SK-N-MC (cell line): ENCODE measurements around the gene GLRX2.

Source experiments
- DNase-seq: peaks from one replicate; pipeline ENCODE4 v3.0.0-alpha.2; 2011; ENCODE audit warnings: low read depth, low spot score
- H3K27ac ChIP-seq: fragments of 200-600 bp; sonication (generic); 2 replicates; pipeline ENCODE4 v1.5.1; 2016; ENCODE audit warnings: mixed run types
- H3K36me3 ChIP-seq: fragments of 200-600 bp; sonication (generic); 2 replicates; pipeline ENCODE4 v1.6.1; 2017; ENCODE audit warnings: antibody characterized with exemption, low read length, mixed read lengths; ENCODE audit not compliant: insufficient read depth
- H3K4me3 ChIP-seq: fragments of 200-600 bp; sonication (generic); 2 replicates; pipeline ENCODE4 v1.5.1; 2016
- H3K9ac ChIP-seq: fragments of 200-600 bp; sonication (generic); 2 replicates; pipeline ENCODE4 v1.8.0; 2017; ENCODE audit warnings: mixed run types, mixed read lengths; ENCODE audit not compliant: insufficient read length
- H3K9me3 ChIP-seq: fragments of 200-600 bp; sonication (generic); 2 replicates; pipeline ENCODE4 v1.6.1; 2017; ENCODE audit warnings: low read depth, mild to moderate bottlenecking, antibody characterized with exemption, low read length, moderate library complexity, mixed read lengths
- EZH2 ChIP-seq: fragments of 200-600 bp; sonication (generic); IDR thresholded peaks from one replicate; pipeline ENCODE4 v1.6.1; 2017; ENCODE audit warnings: antibody characterized with exemption
- FOXP2 ChIP-seq: optimal IDR thresholded peaks from 2 replicates; pipeline ENCODE3; 2011; ENCODE audit warnings: mild to moderate bottlenecking, moderate library complexity; ENCODE audit not compliant: insufficient read depth; ENCODE audit errors: extremely low read length, control extremely low read depth
- POLR2AphosphoS5 ChIP-seq: IDR thresholded peaks from 2 replicates; pipeline ENCODE4 v1.6.1; 2012; ENCODE audit warnings: mild to moderate bottlenecking, low read depth, low read length, borderline replicate concordance

Gene GLRX2

DNA sequence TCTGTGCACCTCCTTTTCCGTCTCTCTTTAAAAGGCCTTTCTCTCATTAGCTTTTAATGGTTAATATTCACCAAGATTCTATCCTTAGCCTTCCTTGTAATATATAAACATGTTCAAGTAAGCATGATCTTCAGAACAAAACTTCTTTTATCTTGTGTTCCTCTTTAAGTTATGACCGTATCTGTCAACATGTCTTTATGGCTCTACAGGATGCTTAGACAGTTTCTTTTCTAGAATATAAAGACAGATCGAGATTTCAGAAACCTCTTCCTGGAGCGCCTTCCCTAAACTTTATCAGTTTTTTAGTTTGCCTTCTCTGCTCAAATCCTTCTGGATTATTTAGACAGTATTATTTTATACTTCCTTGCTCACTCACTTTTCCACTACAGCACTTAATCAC lies 38.6 kb downstream of the GLRX2 start:
- TF ChIP-seq POLR2AphosphoS5 (no peak), EZH2 (no peak), FOXP2 (no peak)
- DNase-seq, result no peak
- H3K9ac ChIP-seq, result no peak overlapping the region
- H3K4me3 ChIP-seq, result no peak overlapping the region
- peaks cover 26% of the 10 kb centered on the region for H3K36me3 ChIP-seq
- 0 out of 2 replicates have a peak, but pooled peaks cover 2% of the 10 kb centered on the region for H3K9me3 ChIP-seq
- H3K27ac ChIP-seq, result no peak overlapping the region

DNA sequence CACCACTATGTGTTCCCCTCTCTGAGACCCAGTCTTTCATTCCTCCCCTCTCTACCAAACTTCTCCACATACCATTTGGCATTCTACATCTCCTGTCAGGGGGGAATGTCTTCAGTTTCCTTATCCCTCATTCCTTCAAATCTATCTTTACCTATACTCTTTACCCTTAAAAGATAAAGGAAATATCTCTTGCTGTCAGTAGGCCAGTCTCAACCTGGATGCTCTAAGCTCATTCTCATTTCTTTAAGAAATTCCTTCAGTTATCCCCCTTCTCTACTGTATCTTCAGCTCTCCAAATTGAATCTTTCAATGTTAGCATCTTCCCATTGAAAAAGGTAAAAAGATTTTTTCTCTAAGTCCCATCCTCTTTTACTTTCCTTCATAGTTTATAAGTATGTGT lies 39.3 kb downstream of the GLRX2 start:
- Histone ChIP-seq H3K9me3 (0 out of 2 replicates have a peak, but pooled peaks cover 2% of the 10 kb centered on the region), H3K4me3 (no peak overlapping the region), H3K9ac (no peak overlapping the region), H3K36me3 (peaks cover 26% of the 10 kb centered on the region), H3K27ac (no peak overlapping the region)
- DNase-seq, result no peak
- no peak for TF ChIP-seq POLR2AphosphoS5

DNA sequence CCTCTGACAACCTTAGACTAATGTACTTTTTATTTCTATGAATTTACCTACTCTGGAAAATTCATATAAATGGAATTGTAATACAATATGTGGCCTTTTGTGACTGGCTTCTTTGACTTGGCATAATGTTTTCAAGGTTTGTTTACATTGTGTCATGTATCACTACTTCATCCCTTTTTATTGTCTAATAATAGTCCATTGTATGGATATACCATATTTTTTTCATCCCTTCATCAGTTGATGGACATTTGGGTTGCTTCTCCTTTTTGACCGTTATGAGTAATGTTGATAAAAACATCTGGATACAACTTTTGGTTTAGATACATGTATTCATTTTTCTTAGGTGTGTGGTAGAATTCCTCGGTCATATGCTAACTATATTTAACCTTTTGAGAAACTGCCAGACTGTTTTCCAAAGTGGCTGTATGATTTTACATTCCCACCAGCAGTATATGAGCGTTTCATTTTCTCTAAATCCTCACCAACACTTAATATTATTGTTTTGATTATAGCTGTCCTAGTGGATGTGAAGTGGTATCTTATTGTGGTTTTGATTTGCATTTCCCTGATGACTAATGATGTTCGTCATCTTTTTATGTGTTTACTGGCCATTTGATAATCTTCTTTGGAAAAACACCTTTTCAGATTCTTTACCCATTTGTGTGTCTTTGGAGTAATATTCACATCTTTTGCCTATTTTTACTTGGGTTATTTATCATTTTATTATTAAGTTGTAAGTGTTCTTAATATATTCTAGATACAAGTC lies 42.3 kb downstream of the GLRX2 start:
- Histone ChIP-seq H3K9me3 (0 out of 2 replicates have a peak, but pooled peaks cover 2% of the 10 kb centered on the region), H3K27ac (no peak overlapping the region), H3K9ac (no peak overlapping the region), H3K4me3 (no peak overlapping the region), H3K36me3 (peaks cover 12% of the 10 kb centered on the region)
- no peak for TF ChIP-seq FOXP2
- no peak for TF ChIP-seq POLR2AphosphoS5
- DNase-seq, result no peak

DNA sequence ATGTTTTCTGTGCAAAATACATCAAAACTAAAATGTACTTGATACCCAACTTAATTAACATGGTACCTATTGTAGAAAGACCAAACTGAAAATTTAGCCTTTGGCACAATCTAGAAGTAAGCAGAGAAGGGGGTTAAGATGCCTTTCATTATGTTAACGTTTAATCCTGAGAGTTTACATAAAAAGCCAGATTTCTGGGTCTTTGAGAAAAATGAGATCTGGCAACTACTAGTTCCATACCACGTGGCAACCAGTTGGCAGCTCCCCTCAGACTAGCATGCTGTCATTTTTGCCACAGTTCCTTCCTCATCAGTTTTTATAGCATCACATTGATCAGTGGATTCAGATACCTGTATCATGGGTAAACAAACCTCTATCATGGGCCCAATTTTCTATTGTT lies 44.3 kb downstream of the GLRX2 start:
- Histone ChIP-seq H3K27ac (peak overlapping the region; percentile 92), H3K36me3 (peaks cover 15% of the 10 kb centered on the region), H3K9me3 (0 out of 2 replicates have a peak, but pooled peaks cover 2% of the 10 kb centered on the region), H3K4me3 (peak overlapping the region; percentile 95), H3K9ac (peak overlapping the region; percentile 98)
- TF ChIP-seq FOXP2, result no peak
- no peak for TF ChIP-seq POLR2AphosphoS5
- no peak for TF ChIP-seq EZH2
- no peak for DNase-seq

DNA sequence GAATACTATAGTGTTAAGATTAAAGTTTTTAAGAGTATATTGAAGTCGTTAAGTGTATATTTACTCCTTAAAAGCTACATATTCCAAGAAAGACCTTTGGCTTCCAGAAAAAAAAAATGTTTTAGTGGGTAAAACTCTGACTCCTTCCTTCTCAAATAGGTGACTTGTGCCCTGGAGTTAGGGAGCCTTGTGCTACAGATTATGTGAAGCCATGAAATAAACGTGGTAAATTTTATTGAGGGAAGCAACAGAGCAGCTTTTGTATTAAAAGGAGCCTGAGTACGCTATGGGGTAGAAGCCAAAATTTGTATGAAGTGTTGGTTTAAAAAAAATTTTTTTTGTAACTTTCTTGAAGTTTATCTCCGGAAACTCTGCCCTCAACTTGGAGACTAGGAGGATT lies 44.8 kb downstream of the GLRX2 start:
- DNase-seq, result no peak
- TF ChIP-seq FOXP2 (no peak), EZH2 (no peak)
- Histone ChIP-seq H3K9me3 (0 out of 2 replicates have a peak, but pooled peaks cover 2% of the 10 kb centered on the region), H3K4me3 (peak overlapping the region; percentile 95), H3K36me3 (peaks cover 15% of the 10 kb centered on the region), H3K9ac (peak overlapping the region; percentile 98), H3K27ac (peak overlapping the region; percentile 92)

DNA sequence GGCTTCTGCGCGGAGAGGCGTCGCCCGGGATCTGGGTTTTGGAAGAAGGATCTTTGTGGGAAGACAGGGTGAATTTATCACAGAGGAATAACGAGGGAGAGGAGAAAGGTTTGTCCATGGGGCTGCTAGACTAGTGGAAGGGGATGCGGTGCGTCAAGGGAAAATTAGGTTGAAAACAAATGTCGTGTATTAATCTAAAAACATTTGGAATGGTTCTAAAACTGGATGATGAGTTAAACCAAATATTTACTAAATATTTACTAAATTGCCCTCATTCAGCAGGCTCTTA lies 45.2 kb downstream of the GLRX2 start:
- H3K36me3 ChIP-seq, result peaks cover 16% of the 10 kb centered on the region
- H3K9me3 ChIP-seq, result 0 out of 2 replicates have a peak, but pooled peaks cover 2% of the 10 kb centered on the region
- TF ChIP-seq EZH2 (no peak), POLR2AphosphoS5 (no peak), FOXP2 (no peak)
- no peak for DNase-seq
- peak overlapping the region; percentile 95 for H3K4me3 ChIP-seq
- H3K27ac ChIP-seq, result peak overlapping the region; percentile 92
- H3K9ac ChIP-seq, result peak overlapping the region; percentile 98

DNA sequence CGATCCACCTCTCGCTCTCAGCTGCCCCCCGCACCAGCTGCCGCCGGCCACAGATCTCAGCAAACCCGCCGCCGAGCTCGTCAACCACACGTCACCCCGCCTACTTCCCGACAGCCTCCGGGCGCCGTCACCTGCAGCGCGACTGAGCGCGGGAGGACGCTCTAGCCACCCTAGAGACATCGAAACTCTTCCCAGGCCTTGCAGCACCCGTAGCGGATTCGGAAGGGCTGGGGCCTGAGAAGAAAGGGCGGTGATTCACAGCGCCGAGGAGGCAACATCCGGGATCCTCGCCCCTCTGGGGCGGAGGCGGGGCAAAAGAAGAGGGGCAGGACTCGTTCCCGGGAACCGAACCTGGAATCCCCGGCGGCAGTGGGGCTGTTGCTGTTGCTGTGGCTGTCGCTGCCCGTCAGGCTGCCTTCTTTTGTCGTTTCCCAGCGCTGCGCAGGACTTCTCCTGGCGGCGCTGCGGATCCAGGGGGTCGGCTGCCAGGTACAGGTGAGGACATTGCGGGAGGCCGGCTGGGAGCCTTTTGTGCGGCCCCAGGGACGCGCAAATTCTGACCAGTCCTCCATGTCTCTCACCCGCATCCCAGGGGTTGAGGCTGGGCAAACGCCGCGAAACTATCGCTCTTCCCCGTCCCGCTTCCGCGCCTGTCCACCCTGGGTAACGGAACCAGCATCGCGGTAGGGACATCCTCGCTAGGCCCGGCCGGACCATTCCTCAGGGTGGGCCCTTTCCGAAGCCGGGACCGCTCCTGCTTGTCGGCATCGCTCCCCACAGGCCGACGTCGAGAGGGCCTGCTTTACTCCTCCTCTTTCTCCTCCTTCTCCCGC lies 45.7 kb downstream of the GLRX2 start, which contains the start of the genes RO60 and UCHL5:
RO60 (plus strand) TSS at position 331 of the 833 bp plus-strand sequence. CDS start 9,443 bp downstream, outside the sequence.
UCHL5 (minus strand) TSS at position 79 of the 833 bp plus-strand sequence. CDS start 100 bp downstream, outside the sequence.
- Histone ChIP-seq H3K27ac (peak within 1 kb of the TSS; percentile 92), H3K9me3 (0 out of 2 replicates have a peak, but pooled peaks cover 2% of the 10 kb centered on the region), H3K4me3 (peak within 1 kb of the TSS; percentile 95), H3K9ac (peak within 1 kb of the TSS; percentile 98), H3K36me3 (peaks cover 21% of the 10 kb centered on the region)
- DNase-seq, result peak; percentile 89
- TF ChIP-seq POLR2AphosphoS5, result peak; percentile 92
- no peak for TF ChIP-seq EZH2
- peak; percentile 21 for TF ChIP-seq FOXP2

DNA sequence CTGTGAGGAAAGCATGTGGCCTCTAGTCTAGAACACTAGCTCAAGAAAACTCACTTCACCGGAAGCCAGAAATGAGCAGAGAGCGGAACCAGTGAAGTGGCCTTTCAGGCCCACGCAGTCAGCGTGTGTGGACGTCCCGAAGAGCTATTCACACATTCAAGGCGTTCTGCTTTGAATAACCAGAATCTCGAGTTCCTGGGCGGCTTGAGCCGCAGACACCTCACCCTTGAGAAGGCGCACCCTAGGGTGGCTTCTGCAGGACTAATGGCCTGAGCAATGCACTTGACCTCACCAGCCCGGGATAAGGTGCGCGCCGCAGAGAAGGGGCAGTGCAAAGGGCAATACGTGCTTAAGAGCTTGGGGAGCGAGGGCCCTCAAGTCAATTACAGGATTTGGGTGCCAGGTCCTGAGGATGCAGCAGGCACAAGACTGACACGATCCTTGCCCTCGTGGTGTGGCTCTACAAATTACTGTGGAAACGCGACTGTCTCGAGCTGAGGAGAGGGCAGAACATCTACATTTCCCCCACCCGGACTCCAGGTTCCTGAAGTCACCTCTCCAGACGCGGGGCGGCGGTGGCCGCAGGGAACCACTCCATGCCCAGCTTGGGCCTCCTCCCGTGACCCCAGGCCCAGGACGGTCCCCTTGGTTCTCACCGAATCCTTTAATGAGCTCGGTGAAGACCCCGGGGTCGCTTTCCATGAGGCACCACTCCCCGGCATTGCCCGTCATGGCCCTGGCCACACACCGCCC lies 46.5 kb downstream of the GLRX2 start:
- Histone ChIP-seq H3K9ac (peak overlapping the region; percentile 98), H3K36me3 (peaks cover 25% of the 10 kb centered on the region), H3K9me3 (0 out of 2 replicates have a peak, but pooled peaks cover 2% of the 10 kb centered on the region), H3K4me3 (peak overlapping the region; percentile 95), H3K27ac (peak overlapping the region; percentile 92)
- TF ChIP-seq POLR2AphosphoS5 (peak; percentile 56; the same call in 1 of the 2 replicates), EZH2 (no peak), FOXP2 (no peak)
- no peak for DNase-seq
